Mucosa of descending colon (tissue), 3 donors: ENCODE results near the gene ABHD5. TPM values are rescaled to one million over a fixed set of nuclear protein-coding genes. Genes with fewer than 3 reads are reported as not detected.
A peak's percentile ranks its signal among the peaks of the same experiment; 100 is the strongest.

Experiments used
- ATAC-seq: fragments of 200-7000 bp; cut with Tn5 transposase; one replicate; pipeline ENCODE4 v1.9.1; 2020; ENCODE audit warnings: mild to moderate bottlenecking, moderate library complexity
- DNase-seq, 3 donors: peaks; one replicate each; pipeline ENCODE4 v3.0.0-alpha.2; 2020
- H3K36me3 ChIP-seq: fragments of 200-600 bp; one replicate; pipeline ENCODE4 v1.8.0; 2021; ENCODE audit warnings: low read depth, mild to moderate bottlenecking
- H3K4me1 ChIP-seq: fragments of 200-600 bp; one replicate; pipeline ENCODE4 v1.8.0; 2021; ENCODE audit warnings: low read depth, mild to moderate bottlenecking
- H3K4me3 ChIP-seq: fragments of 200-600 bp; one replicate; pipeline ENCODE4 v1.8.0; 2021; ENCODE audit warnings: mild to moderate bottlenecking
- H3K9me3 ChIP-seq: fragments of 200-600 bp; one replicate; pipeline ENCODE4 v1.8.0; 2021; ENCODE audit warnings: mild to moderate bottlenecking
- CTCF ChIP-seq: fragments of 200-600 bp; IDR thresholded peaks from one replicate; pipeline ENCODE4 v1.8.0; 2022; ENCODE audit warnings: antibody characterized with exemption, mild to moderate bottlenecking
- intact Hi-C, 2 donors: fragments of 100-400 bp; cut with DNase I in 1 of 2; cut with micrococcal nuclease in 1 of 2; formaldehyde crosslinking; loops; one replicate each; pipeline versions ENCODE4 v1.11.0 to v1.11.1; 2022; cut with DNase I, micrococcal nuclease
- total RNA-seq, 3 donors: library from RNA; stranded (reverse); fragmentation: NEBNext Ultra II Directional in 2 of 3; extraction: Animal tissue kit (Norgen Biotek cat#: 25700) in 2 of 3; gene quantifications; one replicate each; pipeline versions ENCODE4 v1.2.1 to v1.2.4, GENCODE V29; 2021 to 2023
- donor health status: DM: no; HTN: no; CAD: no; lungs with moderate emphysema.
- donor health status: DM: no; HTN: no; CAD: no.
- donor health status: DM: no; HTN: yes; CAD: no.

The ABHD5 gene
- total RNA-seq, 3 donors from 2014 or later, result 27.8 to 44.4 (median 31.7) TPM

- H3K36me3 ChIP-seq, result no peaks in the 10 kb centered on the region
- ATAC-seq (no peak), DNase-seq (no peak)
- peaks cover 15% of the 10 kb centered on the region for H3K4me1 ChIP-seq
- H3K9me3 ChIP-seq, result no peaks in the 10 kb centered on the region
- intact Hi-C loops, result no loop called here
- H3K4me3 ChIP-seq, result no peak overlapping the region
- no peak for TF ChIP-seq CTCF
Measured at GRCh38 chr3:43693594-43693993, 2.9 kb downstream of the ABHD5 start.

- no peak for ATAC-seq
- no peaks in the 10 kb centered on the region for H3K9me3 ChIP-seq
- no peak for TF ChIP-seq CTCF
- no peak for DNase-seq
- intact Hi-C loops, result no loop called here
- peaks cover 8% of the 10 kb centered on the region for H3K4me1 ChIP-seq
- no peak overlapping the region for H3K4me3 ChIP-seq
- H3K36me3 ChIP-seq, result no peaks in the 10 kb centered on the region
Measured at GRCh38 chr3:43695443-43695842, 4.7 kb downstream of the ABHD5 start.

- H3K36me3 ChIP-seq, result no peaks in the 10 kb centered on the region
- H3K4me1 ChIP-seq, result peaks cover 8% of the 10 kb centered on the region
- DNase-seq (no peak), ATAC-seq (no peak)
- TF ChIP-seq CTCF, result no peak
- no peak overlapping the region for H3K4me3 ChIP-seq
- intact Hi-C loops, result no loop called here
- H3K9me3 ChIP-seq, result no peaks in the 10 kb centered on the region
Measured at GRCh38 chr3:43695863-43696262, 5.1 kb downstream of the ABHD5 start.

GRCh38 chr3:43696441-43696840 lies 5.7 kb downstream of the ABHD5 start:
- intact Hi-C loops, result no loop called here
- Histone ChIP-seq H3K36me3 (no peaks in the 10 kb centered on the region), H3K9me3 (no peaks in the 10 kb centered on the region), H3K4me3 (no peak overlapping the region), H3K4me1 (peaks cover 8% of the 10 kb centered on the region)
- ATAC-seq (no peak), DNase-seq (no peak)
- TF ChIP-seq CTCF, result no peak

GRCh38 chr3:43696881-43697280 lies 6.1 kb downstream of the ABHD5 start:
- ATAC-seq (no peak), DNase-seq (no peak)
- H3K36me3 ChIP-seq, result no peaks in the 10 kb centered on the region
- peaks cover 7% of the 10 kb centered on the region for H3K4me1 ChIP-seq
- intact Hi-C loops, result no loop called here
- no peak overlapping the region for H3K4me3 ChIP-seq
- no peaks in the 10 kb centered on the region for H3K9me3 ChIP-seq
- TF ChIP-seq CTCF, result no peak

GRCh38 chr3:43699864-43700263 lies 9.1 kb downstream of the ABHD5 start:
- no peak for TF ChIP-seq CTCF
- H3K4me3 ChIP-seq, result no peak overlapping the region
- peak in 1 of 3 donors; percentile 61 for DNase-seq
- no peaks in the 10 kb centered on the region for H3K36me3 ChIP-seq
- H3K9me3 ChIP-seq, result no peaks in the 10 kb centered on the region
- peak; percentile 70 for ATAC-seq
- intact Hi-C loops, result no loop called here
- H3K4me1 ChIP-seq, result no peaks in the 10 kb centered on the region
